Measurements from ENCODE around the gene TMEM143. TPM values are rescaled to one million over a fixed set of nuclear protein-coding genes. Genes with fewer than 3 reads are reported as not detected.

The TMEM143 gene
- total and polyA plus RNA-seq, 10 of the 15 experiments (the other 5 are each of a cell fraction or from before 2014, with no cell fraction given) = 1.5 to 19.5 (median 10.1) TPM

DNA sequence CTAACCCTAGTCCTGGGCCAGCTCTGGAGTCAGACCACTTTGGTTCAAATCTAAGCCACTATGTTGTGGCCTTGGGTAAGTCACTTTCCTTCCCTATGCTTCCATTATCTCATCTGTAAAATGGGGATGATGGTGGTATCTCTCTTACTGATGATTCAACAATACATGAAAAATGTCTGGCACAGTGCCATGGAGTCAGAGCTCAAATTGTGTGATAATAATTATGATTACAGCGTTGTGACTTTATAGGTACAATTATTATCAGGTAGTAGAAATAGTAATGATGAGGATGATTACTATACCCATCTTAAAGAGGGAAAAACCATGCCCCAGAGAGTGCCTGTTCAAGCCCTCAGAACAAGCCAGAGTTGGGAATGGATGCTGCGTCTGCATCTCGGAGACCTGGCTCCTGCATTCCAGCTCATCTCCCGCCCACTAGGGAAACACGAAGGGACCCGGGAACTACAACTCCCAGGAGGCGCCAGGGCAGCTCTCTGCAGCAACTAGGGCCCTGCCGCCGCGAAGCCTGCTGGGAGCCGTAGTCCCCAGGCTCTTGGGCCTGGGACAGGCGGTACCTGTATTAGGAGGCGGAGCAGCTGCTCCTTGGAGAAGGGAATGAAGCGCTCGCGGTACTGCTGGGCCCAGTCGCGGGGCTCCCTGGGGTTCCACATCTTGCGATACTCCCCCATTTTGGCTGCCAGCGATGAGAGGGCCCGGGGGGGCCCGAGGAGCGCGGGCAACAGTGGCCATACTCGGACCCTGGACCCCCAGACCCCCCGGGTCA is 832 bp downstream of the TMEM143 start (continued):
- TF ChIP-seq HCFC1 (IDR thresholded peaks at IDR 0.05; ENCODE audit: low read length) = peak; percentile 99
- TF ChIP-seq, protein P1, sequence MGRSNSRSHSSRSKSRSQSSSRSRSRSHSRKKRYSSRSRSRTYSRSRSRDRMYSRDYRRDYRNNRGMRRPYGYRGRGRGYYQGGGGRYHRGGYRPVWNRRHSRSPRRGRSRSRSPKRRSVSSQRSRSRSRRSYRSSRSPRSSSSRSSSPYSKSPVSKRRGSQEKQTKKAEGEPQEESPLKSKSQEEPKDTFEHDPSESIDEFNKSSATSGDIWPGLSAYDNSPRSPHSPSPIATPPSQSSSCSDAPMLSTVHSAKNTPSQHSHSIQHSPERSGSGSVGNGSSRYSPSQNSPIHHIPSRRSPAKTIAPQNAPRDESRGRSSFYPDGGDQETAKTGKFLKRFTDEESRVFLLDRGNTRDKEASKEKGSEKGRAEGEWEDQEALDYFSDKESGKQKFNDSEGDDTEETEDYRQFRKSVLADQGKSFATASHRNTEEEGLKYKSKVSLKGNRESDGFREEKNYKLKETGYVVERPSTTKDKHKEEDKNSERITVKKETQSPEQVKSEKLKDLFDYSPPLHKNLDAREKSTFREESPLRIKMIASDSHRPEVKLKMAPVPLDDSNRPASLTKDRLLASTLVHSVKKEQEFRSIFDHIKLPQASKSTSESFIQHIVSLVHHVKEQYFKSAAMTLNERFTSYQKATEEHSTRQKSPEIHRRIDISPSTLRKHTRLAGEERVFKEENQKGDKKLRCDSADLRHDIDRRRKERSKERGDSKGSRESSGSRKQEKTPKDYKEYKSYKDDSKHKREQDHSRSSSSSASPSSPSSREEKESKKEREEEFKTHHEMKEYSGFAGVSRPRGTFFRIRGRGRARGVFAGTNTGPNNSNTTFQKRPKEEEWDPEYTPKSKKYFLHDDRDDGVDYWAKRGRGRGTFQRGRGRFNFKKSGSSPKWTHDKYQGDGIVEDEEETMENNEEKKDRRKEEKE (IDR thresholded peaks at IDR 0.05) = no peak
- TF ChIP-seq NFXL1 (IDR thresholded peaks at IDR 0.05; ENCODE audit: borderline replicate concordance) = no peak
- TF ChIP-seq, protein P2, sequence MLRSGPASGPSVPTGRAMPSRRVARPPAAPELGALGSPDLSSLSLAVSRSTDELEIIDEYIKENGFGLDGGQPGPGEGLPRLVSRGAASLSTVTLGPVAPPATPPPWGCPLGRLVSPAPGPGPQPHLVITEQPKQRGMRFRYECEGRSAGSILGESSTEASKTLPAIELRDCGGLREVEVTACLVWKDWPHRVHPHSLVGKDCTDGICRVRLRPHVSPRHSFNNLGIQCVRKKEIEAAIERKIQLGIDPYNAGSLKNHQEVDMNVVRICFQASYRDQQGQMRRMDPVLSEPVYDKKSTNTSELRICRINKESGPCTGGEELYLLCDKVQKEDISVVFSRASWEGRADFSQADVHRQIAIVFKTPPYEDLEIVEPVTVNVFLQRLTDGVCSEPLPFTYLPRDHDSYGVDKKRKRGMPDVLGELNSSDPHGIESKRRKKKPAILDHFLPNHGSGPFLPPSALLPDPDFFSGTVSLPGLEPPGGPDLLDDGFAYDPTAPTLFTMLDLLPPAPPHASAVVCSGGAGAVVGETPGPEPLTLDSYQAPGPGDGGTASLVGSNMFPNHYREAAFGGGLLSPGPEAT (IDR thresholded peaks at IDR 0.05; ENCODE audit: low read depth) = 0 out of 2 replicates have a peak, but pooled peaks have one; percentile 24
- no peak; the same call in 1 of the 2 replicates for TF ChIP-seq LARP7 (IDR thresholded peaks at IDR 0.05)
- no peak for TF ChIP-seq CBX3 (IDR thresholded peaks at IDR 0.05; ENCODE audit: borderline replicate concordance, low read depth)
- peak; percentile 84 for TF ChIP-seq HDGF (IDR thresholded peaks at IDR 0.05)
- TF ChIP-seq JUNB (IDR thresholded peaks at IDR 0.05) = no peak
- peak; percentile 90 for TF ChIP-seq IKZF1 (conservative IDR thresholded peaks at IDR 0.05)
- no peak for TF ChIP-seq GABPA (IDR thresholded peaks at IDR 0.05; ENCODE audit: low read depth)
- no peak for TF ChIP-seq NFIC (IDR thresholded peaks at IDR 0.05; ENCODE audit: low read depth, low read length)
- TF ChIP-seq MXI1 (IDR thresholded peaks at IDR 0.05; ENCODE audit: low read depth, low read length) = peak; percentile 27; the same call in 1 of the 2 replicates
- TF ChIP-seq SPI1 (IDR thresholded peaks at IDR 0.05; ENCODE audit: borderline replicate concordance, insufficient read depth, low read depth, low read length) = no peak
- TF ChIP-seq ZNF24 (IDR thresholded peaks at IDR 0.05) = no peak
- TF ChIP-seq JUND (IDR thresholded peaks at IDR 0.05; ENCODE audit: low read depth, low read length) = no peak
- TF ChIP-seq SREBF1 (IDR thresholded peaks at IDR 0.05; ENCODE audit: low read length) = peak; percentile 84
- TF ChIP-seq RELA (IDR thresholded peaks at IDR 0.05; ENCODE audit: borderline replicate concordance, partially characterized antibody) = peak; percentile 67
- peak; percentile 68 for TF ChIP-seq CREB1 (IDR thresholded peaks at IDR 0.05; ENCODE audit: low read depth)
- TF ChIP-seq, protein P3, sequence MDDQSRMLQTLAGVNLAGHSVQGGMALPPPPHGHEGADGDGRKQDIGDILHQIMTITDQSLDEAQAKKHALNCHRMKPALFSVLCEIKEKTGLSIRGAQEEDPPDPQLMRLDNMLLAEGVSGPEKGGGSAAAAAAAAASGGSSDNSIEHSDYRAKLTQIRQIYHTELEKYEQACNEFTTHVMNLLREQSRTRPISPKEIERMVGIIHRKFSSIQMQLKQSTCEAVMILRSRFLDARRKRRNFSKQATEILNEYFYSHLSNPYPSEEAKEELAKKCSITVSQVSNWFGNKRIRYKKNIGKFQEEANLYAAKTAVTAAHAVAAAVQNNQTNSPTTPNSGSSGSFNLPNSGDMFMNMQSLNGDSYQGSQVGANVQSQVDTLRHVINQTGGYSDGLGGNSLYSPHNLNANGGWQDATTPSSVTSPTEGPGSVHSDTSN (IDR thresholded peaks at IDR 0.05; ENCODE audit: insufficient replicate concordance, low read depth, low read length) = no peak
- TF ChIP-seq, protein P4, sequence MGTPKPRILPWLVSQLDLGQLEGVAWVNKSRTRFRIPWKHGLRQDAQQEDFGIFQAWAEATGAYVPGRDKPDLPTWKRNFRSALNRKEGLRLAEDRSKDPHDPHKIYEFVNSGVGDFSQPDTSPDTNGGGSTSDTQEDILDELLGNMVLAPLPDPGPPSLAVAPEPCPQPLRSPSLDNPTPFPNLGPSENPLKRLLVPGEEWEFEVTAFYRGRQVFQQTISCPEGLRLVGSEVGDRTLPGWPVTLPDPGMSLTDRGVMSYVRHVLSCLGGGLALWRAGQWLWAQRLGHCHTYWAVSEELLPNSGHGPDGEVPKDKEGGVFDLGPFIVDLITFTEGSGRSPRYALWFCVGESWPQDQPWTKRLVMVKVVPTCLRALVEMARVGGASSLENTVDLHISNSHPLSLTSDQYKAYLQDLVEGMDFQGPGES (IDR thresholded peaks at IDR 0.05) = 0 out of 2 replicates have a peak, but pooled peaks have one; percentile 2
- TF ChIP-seq SRF (IDR thresholded peaks at IDR 0.05; ENCODE audit: low read depth in 2 of 2, low read length in 2 of 2) = no peak
- no peak for TF ChIP-seq SMARCA5 (IDR thresholded peaks at IDR 0.05)
- no peak for TF ChIP-seq MEF2A (IDR thresholded peaks at IDR 0.05; ENCODE audit: insufficient read depth, low read depth, low read length)
- no peak for TF ChIP-seq RAD21 (IDR thresholded peaks at IDR 0.05; ENCODE audit: insufficient read depth, low read depth, low read length)
- TF ChIP-seq ZNF384 (IDR thresholded peaks at IDR 0.05; ENCODE audit: borderline replicate concordance, low read depth, low read length) = no peak

Data from GM12878 (cell line).